ENCODE measurements around the gene COL6A3.

DNA sequence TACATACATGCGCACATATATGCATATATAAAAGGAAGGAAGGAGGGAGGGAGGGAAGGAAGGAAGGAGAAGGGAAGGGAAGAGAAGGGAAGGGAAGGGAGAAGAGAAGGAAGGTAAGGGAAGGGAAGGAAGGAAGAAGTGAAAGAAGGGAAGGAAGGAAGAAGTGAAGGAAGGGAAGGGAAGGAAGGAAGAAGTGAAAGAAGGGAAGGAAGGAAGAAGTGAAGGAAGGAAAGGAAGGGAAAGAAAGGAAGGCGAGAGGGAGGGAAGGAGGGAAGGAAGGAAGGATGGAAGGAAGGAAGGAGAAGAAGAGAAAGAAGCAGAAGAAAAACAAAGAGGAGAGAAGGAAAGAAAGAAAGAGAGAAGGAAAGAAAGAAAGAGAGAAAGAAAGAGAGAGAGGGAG lies 16.9 kb downstream of the COL6A3 start:
- no peak for TF ChIP-seq EZH2 (IDR thresholded peaks at IDR 0.05)
- TF ChIP-seq, protein P1, sequence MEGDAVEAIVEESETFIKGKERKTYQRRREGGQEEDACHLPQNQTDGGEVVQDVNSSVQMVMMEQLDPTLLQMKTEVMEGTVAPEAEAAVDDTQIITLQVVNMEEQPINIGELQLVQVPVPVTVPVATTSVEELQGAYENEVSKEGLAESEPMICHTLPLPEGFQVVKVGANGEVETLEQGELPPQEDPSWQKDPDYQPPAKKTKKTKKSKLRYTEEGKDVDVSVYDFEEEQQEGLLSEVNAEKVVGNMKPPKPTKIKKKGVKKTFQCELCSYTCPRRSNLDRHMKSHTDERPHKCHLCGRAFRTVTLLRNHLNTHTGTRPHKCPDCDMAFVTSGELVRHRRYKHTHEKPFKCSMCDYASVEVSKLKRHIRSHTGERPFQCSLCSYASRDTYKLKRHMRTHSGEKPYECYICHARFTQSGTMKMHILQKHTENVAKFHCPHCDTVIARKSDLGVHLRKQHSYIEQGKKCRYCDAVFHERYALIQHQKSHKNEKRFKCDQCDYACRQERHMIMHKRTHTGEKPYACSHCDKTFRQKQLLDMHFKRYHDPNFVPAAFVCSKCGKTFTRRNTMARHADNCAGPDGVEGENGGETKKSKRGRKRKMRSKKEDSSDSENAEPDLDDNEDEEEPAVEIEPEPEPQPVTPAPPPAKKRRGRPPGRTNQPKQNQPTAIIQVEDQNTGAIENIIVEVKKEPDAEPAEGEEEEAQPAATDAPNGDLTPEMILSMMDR (IDR thresholded peaks at IDR 0.05): no peak

All from neural progenitor cell (in vitro differentiated cells).